HG02970 (cell line): ENCODE data around the gene CELF2.

Source experiments
- ATAC-seq: cut with Tn5 transposase; IDR thresholded peaks from one replicate; pipeline ENCODE4 v1.9.1; 2021; ENCODE audit warnings: mild to moderate bottlenecking, moderate library complexity, moderate number of reproducible peaks; ENCODE audit not compliant: unreplicated experiment, low FRiP score

Gene CELF2

DNA sequence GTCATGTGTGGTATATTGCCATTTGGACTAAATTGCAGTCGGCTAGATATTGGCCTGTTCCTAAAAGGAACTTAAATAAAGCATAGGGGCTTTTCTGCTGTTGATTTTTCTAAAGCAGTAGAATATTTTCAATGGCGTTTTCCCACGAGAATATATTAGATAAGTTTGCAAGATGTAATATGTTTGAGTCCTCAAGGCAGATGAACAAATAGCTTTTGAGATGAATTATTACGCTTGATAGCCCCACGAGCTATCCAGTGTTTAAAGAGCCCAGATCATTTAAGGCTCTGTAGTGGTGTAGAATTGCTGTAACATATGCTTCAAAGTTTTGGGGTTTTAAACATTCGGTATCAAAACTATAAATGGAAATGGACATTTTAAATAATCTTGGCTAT lies 2.9 kb downstream of the CELF2 start:
- ATAC-seq, result no peak

DNA sequence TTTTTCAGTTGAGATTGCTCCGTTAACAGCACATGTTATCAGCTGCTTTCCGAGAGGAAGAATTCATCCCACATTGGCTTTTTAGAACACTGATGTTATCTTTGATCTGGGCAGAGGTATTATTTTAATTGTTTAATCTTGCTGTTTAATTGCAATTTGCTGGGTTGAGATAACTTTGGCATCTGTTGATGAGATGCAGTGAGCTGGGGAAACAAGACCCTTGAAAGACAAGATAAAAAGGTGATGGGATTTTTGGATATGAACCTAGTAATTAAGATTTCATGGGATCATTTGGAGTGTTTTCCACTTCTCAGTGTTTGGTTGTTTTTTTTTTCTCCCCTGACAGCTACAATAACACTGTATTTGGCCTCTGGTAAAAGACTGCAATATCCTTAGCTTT lies 4.5 kb downstream of the CELF2 start:
- no peak for ATAC-seq

DNA sequence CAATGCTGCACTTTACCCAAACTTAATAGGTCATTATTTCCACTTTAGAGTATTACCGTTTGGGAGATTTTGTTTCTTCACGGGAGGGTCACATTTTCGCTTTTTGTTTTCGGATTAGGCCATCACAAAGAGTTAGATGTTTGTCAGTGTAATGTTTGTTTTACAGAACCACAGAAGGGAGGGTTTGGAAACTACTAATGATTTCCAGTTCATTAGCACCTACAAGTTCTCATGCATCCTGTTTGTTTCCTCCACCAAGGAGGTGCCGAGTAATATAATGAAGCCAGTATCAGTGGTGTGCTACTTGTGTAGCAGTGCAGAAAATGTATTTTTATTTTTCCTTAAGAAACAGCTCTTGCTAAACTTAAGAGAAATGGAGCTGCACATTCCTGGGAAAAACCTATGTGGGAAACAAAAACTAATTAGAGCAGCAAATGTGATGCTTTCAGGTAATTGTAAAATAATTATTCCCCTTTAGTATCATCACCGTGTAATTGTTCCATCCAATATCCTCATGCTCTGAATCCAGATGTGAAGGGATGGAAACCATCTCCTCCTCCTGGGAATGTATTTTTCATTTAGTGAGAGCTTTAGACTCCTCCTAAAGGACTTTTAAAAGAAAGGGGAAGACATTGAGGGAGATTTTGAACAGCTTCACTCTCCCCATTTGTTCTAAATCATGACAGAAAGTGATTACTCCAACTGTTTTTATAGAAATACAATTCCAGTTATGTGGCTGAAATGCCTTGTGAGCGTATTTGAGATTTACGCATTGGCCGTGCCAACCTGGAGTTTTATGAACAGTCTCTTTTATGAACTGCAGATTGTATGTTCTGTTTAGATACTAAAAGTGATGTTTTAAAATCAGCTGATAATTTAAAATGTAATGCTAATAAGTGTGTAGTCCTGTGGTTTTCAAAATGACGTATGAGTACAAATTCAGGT lies 5.6 kb downstream of the CELF2 start:
- ATAC-seq, result no peak

DNA sequence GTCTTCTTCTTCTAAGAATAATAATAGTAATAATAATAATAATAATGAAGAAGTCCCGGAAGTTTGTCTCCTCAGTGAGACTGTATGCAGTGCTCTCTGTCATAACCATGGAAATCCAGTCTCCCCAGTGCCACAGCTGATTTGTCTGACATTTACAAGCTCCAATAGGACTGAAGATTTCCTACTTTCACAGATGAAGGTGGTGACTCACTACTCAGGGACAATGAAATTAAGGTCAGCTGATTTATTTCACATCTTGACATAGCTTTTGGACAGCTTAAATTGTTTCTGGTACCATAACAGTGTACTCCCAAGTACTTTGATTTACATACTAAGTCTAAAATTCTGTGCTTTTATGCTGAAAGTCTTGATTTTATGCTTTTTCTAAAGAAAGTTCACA lies 6.9 kb downstream of the CELF2 start:
- ATAC-seq, result no peak

DNA sequence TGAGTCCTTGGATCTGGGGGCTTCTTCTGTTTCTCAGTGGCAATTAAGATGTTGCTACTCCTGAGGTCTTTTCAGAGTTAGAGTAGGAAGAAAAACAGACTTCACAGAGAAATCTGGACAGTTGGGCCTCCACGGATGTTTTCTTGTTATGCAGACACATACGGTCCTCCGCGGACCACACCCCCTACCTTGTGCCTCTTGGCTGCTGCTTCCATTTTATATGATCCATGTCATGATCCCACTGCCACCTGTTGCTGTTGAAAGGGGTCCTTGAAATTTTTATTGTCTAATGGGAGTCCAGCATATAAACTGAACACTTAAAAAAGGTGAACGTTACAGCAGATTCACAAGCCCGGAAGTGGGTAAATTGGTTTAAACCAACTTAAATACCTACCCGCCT lies 8.3 kb downstream of the CELF2 start:
- ATAC-seq, result no peak

DNA sequence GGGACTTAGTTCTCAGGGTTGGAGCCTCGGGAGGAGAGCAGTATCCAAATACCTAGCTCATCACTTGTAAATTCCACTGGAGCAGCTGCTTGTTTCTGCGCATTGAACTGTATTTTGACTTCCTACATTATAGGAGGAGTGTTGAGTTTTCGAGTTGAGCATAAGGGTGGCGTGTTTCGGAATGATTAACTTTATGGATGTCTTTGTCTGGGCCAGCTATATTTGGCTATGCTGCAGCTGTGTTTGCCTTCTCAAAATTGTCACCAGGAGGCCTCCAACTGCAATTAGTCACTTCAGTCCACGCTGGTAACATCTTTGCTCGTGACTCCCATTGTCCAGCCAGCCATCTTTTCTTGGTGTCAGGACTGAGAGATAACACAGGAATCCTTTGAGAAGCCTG lies 9.1 kb downstream of the CELF2 start:
- no peak for ATAC-seq

DNA sequence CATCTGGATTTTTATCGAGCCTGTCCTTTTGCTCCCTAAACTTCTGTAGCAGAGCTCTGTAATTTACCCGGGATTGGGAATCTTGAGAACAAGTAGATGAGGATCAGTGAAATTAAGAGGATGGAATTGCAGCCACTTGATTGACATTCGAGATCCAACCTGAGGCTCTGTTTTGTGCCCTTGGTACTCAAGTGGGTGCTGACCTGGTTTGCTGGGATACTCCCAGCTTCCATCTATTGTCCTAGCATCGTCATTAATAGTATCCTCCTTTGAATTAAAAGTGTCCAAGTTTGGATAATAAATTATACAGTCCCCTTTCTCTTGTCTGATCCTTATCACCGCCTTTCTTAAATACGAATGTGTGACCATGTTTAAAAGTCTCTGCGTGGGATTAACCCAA lies 17.1 kb downstream of the CELF2 start:
- ATAC-seq, result no peak

DNA sequence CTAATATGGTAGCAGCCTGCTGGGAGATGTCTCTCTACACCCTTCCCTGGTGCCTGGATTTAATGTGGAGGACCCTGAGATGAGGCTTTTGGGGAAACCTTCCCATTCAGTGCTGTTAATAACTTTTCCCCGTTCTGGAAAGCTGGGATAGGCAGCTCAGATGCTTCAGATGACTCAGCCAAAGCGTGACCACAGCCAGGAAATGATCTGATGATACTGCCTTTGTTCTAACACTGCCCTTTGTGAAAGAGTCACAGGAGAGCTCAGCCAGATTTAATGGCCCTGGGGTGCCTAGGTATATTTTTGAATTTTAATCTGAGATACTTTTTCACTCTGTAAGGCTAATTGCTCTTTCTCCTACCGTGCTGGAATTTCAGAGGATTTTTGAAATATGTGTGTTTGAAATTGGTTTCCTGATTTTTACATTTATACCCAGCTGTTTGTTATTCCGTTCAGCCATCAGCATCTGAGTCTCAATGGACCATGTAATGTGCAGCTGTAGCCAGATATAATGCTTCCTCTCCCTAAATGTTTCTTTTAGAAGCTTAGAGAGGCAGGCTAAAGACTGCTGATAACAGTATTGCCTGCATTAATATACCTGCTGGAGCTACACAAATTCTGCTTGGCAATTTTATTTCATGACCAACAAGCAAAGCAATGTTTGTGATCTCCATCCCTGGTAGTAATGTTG lies 17.8 kb downstream of the CELF2 start:
- no peak for ATAC-seq

DNA sequence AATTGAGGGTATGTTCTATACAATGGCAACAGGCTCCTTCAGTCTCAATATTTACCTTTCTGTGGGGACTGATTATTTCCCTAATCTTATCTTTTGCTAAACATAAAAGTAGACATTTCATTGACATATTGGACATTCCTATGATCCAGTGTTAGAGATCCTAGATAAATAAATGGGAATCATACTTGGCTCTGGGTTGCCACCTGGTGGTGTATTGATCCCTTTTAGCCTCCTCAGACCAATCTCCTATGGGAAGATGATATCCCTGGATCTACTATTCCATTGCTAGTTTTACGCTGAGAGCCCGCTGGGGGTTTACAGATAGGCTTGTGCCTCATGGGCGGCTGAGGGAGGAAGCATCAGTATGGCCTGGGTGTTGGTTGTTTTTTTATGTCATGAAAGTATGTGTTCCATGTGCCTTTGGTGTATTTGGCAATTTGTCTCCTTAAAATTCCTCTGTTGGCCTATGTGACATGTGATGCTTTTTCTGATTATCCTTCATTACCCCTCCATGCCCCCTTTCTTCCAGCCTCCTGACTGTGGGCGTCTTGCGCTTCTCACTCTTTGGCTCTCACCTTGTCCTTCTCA lies 18.8 kb downstream of the CELF2 start:
- ATAC-seq, result no peak

DNA sequence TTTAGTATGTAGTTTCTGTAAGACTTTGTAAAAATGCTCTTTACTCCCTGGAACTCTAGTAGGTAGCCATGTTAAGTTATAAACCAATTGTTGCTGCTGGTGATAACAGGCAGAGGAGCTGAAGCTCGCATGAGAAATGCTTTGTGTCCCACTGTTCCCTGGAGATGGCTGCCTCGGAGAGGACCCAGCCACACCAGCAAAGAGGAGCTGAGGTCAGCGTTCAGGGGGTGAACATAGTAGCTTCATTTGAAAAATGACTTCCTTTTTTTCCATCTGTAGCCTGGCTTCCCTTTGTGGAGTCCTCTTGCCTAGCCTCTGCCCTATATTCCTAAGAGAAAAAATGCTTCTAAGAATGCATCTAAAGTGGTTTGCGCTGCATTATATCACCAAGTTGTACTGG lies 20.3 kb downstream of the CELF2 start:
- ATAC-seq, result no peak

DNA sequence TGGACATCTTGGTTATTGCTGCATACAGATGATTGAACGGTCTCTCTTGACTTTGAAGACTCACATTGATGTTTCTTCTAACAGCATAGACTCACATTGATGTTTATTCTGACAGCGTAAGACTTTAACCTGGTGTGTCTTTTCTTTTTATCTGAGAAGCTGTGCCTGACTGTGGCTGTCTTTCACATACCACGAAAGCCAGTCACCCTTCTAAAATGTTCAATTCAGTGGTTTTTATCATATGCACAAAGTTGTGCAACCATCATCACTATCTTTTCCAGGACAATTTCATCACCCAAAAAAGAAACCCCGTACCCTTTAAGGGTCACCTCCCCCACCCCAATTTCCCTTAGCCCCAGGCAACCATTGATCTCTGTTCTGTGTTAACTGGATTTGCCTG lies 24.7 kb downstream of the CELF2 start:
- no peak for ATAC-seq

DNA sequence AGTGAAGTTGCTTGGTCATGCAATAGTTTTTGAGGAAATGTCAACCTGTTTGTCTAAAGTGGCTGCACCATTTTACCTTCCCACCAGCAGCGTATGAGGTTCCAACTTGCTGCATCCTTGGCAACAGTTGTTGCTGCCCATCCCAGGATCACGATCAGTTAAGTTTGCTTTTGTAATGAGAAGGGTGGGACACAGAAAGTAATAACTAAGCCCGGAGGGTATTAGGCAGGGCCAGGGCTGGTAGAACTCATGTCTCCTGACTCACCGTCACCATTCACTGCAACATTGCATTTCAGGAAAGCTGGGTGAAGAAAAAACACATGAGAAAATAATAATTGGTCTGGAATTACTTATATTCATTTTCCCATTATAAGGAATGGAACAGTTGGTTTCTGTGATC lies 25.4 kb downstream of the CELF2 start:
- ATAC-seq, result no peak

DNA sequence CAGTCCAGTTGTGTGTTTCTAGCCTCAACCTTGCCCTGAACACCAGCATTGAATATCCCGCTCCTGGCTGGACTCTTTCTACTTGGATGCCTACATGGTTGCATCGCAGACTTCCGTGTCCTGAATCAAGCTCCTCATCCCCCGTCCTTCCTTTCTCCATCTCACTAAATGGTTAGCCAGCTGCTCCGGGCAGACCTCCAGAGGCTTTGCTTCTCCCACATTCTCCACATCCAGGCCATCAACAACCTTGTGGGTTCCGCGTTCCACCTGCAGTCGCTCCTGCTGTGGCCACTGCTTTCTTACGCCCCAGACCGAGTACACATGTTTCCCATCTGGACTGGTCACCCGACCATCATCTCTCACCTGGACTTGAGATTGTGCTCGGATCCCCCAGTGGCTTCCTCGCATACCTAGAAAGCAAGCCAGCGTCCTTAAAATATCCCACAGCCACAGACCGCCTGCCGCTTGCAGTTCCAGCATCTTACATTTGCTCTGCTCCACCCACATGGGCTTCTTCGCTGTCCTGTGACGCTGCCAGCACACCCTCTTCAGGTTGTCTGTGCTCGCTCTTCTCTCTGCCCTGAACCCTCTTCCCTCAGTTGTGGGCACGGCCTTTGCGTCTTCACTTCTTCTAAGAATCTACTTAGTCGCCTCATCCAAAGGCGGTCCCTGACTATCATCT lies 25.9 kb downstream of the CELF2 start:
- ATAC-seq, result no peak

DNA sequence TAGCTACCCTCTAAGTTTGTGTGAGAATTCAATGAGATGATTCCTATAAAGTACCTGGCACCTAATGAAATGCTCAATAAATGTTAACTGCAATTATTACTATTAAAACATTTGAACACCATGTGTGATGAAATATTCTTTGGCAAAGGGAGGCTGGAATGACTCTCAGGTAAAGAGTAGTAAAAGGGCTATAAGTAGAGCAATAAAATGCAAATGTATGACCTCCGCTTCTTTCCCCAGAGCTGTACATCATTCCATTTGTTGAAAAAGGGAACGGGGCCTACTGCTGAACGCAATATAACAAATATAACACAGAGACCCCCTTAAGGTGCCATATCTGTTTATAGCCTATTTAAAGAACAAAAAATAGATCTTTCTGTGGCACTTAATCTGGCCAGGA lies 27.8 kb downstream of the CELF2 start:
- ATAC-seq, result no peak

DNA sequence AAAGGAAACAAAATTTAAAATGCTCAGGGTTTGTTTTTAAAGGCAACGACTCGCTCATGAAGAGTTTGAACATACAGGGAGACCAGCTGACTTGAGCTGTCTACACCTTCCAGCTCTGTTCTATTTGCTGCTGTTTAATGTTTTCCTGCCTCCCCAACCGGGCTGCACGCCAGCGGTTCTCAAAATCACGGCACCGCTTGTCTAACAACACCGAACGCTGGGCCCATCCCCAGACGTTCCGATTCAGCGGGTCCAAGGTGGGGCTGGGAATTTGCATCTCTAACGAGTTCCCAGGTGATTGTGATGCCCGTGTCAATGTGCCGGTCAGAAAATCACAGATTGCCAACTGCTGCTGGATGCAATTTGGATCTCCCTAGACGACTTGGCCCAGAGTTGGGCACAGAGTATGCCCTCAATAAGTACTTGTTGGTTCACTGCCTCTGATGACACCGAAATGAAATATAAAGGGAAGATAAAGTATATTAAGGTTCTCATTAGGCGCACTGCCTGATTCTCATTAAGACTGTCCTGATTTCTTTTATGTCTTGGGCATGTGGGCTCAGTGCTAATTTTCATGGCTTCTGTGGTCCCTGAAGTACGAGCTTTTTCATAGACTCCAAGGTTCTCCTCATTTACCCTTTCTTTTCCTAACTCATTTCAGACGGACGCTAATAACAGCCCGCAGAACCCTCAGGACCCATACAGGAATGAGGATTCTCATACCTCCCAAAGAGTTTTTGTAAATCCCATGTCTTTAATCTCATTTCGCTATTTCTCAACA lies 28.5 kb downstream of the CELF2 start:
- ATAC-seq, result no peak

DNA sequence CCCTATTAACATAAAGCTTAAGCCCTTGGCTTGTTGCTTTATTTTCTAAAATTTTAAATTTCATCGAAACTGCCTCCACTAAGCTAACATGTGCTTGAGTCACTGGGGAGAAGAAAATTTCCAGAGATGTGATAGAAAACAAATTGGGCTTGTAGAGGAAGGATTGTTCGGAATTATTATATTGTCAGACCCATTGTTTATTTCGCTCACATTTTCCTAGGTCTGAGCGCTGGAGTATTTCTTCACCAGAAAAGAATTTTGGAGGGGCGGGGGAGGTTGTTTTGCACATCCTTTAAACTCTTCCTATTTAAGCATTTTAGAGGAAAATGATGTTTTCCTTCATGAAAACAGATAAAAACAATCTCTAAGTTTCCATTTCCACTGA lies 29.1 kb downstream of the CELF2 start:
- ATAC-seq, result no peak

DNA sequence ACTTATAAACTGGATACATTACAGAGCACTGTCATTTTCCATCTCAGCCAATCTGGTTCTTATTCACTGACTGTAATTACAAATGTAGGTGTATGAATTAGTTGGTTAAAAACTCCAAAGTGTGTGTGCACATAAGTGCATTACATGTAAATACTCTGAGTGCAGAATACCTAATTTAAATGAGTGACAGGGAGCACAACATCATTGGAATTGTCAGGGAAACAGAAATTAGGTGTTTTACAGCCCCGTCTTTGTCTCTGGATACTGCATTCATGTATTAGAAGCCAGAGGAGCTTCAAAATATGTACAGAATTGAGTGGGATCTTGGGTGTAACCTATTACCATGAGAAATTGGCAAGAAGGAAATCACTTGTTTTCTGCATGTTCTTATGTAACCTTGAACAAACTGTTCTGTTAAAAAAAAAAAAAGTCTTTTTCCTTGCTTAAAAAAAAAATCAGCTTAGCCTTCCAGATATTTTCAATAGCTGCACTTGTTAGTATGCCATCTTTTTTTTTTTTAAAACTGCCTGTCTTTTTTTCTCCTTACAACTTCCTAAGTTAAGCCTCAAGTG lies 31.1 kb downstream of the CELF2 start:
- no peak for ATAC-seq

DNA sequence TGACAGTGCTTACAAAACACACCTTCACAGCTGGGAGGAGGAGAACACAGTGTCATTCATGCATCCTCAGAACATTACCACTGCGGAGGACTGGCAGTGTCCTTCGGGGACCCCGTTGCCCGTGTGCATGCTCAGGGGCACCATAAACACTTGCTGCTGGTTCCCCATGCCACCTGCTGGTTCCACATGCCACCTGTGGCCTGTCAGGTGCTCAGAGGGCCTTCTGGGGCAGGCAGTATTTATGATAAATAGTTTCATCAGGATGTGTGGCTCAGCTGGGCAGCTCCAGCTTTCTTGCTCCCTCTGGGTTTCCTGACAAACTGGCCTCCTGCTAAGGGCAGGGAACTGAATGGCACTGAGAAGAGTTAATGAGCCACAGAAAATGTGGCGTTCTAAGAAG lies 32.1 kb downstream of the CELF2 start:
- no peak for ATAC-seq

DNA sequence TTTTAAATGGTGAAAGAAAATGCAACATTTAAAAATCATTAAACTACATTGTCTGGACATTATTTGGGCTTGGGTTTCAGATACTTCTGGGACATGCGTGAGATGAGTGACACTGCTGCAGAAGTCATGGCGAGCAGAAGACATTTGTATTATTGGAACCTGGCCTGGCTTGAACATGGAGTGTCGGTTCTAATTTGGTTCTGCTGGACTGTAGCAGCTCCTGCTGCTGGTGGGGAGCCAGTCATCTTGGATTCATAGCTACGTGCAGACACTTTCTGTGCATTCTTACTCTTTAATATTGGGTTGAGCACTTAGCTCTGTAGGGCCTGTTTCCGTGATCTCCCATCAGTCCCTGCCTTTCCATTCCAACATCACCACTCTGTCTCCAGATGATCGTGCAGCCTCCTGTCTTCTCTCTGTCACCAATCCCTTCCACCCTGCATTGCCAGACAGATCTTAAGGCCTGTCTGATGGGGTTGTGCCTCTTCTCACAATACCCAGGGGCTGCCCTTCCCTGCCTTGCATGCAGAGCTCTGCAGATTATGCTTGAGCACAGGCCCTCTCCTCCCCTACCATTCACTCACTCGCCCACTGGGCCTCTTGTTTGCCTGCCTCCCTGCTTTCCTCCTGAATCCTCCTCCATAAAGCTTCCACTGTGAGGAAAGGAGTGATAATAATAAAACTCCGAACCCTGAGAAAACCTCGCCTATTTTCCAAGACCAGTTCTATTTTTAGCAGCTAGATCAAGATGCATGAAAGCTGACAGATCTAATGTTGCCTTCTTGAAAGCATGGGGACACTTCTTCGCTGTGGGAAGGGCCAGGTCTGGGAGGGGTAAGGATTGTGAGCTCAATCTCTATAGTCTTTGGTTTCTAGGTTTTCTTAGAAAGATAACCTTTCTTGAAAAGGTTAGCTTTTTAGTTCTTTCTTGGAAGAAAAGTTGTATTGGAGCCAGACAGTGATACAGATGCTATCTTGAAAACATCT lies 32.9 kb downstream of the CELF2 start:
- ATAC-seq, result no peak
